HG03520 (cell line): ENCODE results near the gene PRDM10.

ENCODE experiments used
- ATAC-seq: cut with Tn5 transposase; IDR thresholded peaks from one replicate; pipeline ENCODE4 v1.9.1; 2021; ENCODE audit warnings: mild to moderate bottlenecking, moderate library complexity; ENCODE audit not compliant: unreplicated experiment

The PRDM10 gene

DNA sequence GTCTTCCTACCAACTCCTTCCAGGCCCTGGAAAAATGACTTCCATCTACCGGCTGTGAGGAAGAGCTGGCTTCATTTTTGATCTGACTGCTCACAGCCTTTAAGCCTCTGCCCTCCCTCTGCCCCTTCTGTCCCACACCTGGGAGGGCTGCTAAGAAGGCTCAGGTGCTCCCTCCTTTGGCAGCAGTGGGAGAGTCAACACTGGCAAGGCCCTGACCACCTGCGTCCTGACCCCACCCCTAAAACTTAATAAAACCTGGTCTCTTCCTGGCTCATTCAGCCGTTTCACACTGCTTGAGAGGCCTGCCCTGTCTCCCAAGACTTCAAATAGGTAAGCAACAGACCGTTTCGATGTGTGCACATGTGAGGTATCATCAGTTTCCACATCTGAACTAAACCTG is 55.2 kb downstream of the PRDM10 start:
- no peak for ATAC-seq

DNA sequence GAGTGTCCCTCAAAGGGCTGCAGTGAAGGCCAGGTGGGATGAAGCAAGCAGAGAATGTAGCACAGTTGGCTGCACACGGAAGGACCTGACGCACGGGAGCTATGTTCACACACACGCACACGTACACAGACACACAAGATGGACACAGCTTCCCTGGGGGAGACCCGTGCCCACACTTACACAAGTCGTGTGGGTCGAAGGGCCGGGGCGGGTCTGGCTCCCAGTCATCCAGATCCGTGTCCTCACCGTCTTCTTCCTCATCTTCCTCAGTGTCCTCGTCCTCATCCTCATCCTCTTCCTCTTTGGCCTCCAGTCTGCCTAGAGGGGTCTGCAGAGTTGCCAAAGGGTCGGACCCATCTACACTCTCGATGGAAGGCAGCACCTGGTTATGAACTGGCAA is 55.7 kb downstream of the PRDM10 start:
- no peak for ATAC-seq

DNA sequence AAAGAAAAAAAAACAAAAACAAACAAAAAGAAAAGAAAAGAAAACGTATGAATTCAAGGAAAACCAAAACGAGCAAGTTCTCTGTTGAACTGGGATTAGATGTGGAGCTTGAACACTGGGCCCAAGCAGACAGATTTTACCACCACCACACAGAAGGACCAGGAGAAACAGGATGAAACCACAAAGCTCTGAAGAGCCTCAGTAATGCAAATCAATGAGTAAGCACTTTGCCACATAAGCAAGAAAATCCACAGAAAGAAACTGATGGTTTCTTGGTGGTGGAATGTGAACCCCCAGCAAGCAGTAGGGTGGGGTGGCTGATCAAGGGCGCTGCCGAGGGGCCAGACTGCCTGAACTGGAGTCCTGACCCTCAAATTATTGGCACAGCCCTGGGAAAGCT is 56.4 kb downstream of the PRDM10 start:
- ATAC-seq, result no peak

DNA sequence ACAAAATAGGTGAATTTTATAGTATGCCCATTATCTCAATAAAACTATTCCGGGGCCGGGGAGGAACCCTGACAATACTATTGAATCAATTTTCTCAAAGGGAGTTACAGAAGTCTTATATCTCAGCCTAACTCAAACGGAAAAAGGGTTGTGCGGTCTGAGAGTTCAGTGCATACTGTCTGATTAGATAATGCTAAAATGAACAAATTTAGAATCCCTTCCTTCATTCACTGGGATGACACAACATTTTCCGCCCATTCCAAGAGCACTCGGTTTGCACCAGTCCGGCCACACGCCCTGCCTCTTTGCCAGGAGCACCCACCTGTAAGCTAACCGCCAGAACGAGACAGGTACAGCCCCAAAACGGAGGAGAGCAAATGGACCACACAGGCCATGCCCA is 57.3 kb downstream of the PRDM10 start:
- ATAC-seq, result no peak

DNA sequence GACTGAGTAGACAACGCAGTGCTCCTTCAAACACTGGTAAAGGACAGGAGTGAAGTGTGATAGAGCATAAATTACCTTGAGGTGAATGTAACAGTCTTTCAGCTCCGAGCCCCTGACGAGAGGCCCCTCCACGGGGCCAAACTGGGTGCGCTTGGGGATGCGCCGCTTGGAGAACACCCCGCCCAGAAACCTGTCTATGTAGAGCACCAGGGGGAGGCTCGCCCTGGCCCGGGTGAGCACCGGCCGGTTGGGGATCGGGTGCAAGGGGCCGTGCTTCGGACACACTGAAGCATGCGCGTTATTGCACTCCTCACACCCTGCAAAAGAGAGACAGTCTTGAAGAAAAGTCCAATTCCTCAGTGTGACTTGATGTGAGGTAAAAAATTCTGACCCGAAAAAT is 57.9 kb downstream of the PRDM10 start:
- ATAC-seq, result no peak

DNA sequence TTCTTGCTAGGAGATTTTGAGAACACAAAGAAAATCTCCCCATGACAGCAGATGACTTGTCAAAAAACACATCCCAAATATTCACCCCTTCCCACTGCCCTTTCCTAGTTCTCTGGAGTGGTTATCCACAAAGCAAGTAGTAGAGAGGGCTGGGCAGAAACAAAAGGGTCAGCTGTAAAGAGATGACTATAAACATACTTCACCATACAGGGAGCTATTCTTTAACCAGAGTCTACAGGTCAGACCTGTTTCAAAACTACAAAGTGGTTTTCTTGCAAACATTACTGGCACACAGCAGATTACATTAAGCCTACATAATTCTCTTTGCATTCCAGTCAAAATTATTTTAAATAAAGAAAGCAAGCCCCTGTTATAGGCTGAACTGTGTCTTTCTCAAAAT is 59.6 kb downstream of the PRDM10 start:
- ATAC-seq, result no peak

DNA sequence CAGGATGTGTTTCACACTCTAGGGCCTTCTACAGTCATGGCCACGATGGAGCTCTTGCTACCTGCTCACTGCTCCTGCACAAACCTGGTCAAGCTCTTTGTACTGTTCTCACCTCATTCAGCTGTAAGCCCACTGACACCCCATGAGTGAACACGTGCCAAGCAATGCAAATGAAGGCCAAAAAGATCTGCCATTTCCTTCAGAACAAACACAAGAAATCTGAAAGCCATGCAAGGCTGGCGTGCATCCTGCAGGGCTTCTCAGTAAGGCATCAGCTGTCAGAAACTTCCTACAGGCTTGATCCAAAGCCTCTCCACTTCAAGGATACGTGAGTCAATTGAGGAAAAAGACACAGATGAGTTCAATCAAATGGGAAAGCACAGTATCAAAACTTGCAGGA is 63.1 kb downstream of the PRDM10 start:
- no peak for ATAC-seq

DNA sequence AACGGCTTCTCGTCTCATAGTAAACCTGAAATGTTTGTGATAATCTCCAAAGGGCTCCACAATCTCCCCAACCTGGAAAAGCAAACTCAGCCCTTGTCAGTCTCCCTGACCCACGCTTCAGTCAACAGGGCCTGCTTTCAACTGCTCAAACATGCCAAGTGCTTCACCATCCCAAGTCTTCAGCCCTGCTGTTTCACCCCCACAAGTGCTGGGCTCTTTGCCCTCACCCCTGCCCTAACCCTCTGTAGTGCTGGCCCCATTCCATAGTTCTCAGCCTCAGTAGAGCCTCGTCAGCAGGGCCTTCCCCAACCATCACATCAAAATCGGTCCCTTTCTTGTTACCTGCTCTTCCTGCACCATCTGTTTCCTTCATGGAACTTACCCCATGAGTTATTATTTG is 63.9 kb downstream of the PRDM10 start:
- ATAC-seq, result no peak

DNA sequence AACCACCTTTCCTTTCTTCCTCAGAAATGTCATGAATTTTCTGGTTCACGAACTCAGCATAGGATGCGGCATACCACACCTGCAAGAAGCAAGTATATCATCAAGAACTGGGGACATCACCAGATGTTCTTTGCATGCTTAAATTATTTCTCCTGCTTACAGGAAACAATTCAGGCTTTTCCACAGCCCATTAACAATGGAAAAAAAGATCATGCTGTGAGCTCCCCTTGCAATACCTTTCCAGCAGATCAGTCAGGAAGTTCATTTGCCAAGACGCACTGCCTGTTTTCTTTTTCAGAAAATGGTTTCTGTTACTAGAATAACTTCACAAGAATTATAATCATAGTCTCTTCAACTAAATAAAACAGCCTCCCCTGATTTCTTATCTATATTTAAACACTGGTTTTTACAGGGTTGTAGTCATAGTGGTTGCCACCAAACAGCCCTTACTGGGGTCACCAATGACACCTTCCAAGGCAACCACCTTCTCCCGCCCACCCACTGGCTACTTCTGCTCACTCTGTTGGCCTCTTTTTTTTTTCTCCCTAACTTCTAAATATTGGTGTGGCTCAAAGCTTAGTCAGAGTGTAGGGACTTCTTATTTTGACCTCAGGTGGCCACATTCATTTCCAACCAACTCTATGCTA is 64.9 kb downstream of the PRDM10 start:
- ATAC-seq, result no peak

DNA sequence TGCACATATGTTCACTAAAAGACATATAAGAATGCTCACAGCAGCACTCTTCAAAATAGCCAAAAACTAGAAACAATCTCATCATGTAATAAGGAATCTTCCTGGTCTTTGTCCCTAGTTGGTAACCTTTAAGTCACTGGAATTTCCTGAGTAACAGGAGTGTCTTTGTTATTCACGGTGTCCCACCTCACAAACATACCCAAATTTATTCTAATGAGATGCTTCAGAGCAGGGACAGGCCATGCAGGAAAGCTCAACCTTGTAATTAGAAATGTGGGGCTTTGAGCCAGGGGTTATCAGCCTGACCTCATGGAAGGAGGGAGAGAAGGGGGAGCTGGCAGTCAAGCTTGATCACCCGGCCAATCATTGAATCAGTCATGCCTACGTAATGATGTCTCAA is 66.9 kb downstream of the PRDM10 start:
- ATAC-seq, result no peak

DNA sequence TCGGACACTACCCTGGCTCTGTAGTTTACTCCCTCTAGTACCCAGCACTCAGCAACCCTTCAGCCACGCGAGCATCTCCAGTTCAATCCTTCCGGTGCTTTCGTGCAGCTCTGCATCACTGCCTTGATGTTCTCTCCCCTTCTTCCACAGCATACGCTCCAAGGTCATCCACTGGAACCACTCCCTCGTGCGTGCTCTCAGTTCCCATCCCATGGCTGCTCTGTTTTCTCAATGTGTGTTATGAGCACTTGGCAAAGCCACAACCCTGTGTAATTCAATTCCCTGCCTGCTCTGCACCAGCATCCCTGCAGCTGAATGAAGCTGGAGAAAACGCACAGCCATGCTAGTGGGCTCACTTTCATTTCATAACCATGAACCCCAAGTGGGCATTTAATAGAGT is 68.7 kb downstream of the PRDM10 start:
- ATAC-seq, result no peak

DNA sequence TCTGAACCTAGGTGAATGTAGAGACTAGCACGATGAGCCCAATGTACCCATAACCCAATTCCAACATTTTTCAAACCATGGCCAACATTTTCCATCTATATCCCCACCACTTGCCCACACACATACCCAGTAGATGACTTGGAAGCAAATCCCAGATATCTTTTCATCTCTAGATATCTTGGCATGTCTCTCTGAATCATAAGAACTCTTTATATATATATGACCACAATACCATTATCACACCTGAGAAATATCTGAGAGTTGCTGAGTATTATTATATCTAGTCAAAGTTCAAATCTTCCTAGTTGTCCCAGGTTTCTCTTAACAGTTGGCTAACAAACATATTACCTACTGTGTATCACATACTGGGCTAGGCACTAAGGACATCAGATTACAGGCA is 69.4 kb downstream of the PRDM10 start:
- ATAC-seq, result no peak

DNA sequence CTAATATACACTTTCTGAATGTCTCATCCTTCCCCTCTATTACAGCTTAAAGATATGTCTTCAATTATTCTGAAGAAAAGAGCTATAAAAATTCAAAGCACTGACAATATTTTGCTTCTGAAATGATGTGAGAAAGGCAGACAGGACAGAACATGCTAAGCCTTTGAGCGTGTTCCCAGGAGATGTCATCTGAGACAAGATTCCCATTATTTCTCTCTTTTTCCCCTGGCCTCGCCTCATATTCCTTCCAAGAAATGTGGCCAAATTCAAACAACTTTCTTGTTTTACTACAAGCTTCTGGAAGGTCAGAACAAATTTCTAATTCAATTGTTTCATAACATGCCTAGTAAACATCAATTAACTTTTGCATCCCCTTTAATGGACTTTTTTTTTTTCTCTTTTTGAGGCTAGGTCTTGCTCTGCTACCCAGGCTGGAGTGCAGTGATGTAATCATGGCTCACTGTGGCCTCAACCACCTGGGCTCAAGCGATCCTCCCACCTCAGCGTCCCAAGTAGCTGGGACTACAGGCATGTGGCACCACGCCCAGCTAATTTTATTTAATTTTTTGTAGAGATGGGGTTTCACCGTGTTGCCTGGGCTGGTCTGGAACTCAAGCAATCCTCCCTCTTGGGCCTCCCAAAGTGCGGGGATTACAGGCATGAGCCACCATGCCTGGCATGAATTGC is 70.1 kb downstream of the PRDM10 start:
- no peak for ATAC-seq

DNA sequence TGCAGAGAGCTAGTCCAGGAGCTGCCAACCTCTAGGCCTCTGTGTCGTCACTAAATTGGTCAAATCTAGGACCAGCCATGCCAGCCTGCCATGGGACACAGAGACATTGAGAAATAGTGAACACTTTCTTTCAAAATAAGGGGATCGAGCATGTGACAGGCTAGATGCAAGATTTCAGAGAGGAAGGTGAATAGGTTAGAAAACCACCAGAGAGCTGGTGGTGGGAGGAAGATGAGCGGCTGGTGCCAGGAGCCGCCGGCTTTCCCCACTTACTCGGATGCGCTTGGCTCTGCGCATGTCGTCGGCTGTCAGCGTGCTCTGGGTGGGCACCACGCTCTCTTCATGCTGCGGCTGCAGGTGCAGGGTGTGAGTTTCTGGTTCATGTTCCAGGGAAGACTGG is 71.9 kb downstream of the PRDM10 start:
- no peak for ATAC-seq

DNA sequence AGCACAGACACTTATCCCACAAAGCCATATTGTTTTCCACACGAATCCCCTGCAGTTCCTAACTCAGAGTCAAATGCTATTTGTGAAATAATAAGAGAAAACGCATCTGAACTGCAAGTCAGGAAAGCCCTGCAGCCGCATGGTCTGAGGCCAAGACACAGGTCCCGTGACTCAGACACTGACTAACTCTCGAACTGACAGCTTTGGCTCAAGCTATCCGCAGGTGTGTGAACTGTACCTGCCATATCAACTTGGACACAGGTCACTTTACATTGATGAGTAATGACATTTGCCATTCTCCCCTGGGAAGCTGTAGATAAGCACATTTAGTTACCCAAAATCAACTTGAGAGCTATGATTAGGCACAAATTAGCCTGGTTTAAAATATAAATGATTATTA is 72.3 kb downstream of the PRDM10 start:
- ATAC-seq, result no peak

DNA sequence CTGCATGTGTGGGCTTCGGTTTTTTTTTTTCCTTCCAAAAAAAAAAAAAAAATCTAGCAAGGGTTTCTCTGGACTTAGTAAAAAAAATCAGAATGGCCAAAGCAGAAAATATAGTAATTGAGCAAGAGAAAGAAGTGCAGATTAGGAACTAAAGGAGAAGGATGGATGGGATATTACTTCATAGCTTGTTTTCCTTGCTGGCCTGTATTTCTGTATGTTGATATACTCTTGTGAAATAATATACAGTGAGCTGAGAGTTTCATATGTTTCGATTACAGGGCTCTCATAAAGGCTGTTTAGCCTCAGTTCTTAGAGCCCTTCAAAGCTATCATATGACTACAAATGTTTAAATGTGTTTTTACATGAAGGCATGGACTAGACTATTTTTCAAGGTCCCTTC is 72.9 kb downstream of the PRDM10 start:
- no peak for ATAC-seq

DNA sequence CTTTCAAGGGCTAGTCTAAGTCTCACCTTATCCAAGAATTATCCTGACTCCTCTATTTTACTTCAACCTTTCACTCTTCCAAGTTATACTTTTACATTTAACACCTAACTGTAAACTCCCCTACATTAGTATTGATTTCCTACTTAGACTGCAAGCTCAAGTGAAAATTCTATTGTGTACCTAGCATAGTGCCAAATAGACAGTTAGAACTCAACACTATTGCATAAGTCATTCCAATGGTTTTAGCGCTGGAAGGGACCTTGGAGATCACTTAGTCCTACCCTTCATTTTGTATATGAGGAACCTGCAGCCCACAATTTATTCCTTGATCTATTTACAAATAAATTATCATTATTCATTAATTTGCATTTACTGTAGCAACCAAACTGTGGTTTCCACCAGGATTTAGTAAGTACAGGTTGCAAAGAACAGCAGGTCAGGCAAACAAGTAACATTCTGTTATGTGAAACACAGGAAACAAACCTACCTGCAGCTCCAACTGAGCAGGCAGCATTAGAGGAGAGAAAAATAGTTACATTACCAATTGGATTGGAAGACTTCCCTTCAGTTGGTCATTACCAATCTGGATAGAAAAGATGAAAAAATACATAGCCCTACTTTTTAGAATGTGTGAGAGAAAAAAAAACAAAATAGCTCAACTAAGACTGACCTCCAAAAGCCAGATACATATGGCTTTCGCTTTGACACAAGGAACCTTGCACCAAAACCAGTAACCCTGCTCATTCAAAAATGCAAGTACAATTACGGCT is 73.5 kb downstream of the PRDM10 start:
- ATAC-seq, result no peak

DNA sequence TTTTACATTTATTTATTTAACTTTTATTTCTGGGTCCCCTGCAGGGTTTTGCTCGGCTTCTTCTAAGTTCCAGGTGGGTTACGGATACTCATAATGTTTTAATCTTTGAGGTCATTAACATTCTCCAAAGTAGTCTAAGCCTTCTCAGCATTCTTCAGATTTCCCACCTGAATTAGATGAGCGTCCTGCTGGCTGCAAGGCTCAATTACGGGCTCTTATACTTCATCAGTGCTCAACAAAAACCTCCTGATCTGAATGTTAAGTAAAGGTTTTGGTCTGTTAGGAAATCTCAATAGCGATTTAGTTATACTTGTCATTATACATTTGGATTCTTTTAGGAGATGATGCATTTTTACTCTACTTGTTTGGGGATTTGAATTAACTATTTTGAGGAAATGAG is 80.0 kb downstream of the PRDM10 start:
- ATAC-seq, result no peak

DNA sequence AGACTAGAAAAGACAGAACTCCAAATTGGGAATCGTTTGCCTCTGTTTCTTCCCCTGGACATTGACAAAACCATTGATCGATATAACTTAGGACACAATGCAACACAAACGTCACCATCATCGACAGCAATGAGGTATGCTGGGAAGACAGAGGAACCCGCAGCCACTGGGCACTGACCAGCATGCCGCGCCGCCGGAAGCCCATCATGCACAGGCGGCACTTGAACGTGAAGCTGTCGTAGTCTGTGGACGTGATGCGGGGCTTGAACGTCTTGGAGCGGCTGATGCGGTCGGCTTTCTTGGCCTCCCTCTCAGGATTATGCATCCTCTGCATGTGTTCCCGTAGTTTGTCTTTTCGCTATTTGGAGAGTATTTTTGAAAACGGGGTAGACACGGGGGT is 84.3 kb downstream of the PRDM10 start:
- no peak for ATAC-seq

DNA sequence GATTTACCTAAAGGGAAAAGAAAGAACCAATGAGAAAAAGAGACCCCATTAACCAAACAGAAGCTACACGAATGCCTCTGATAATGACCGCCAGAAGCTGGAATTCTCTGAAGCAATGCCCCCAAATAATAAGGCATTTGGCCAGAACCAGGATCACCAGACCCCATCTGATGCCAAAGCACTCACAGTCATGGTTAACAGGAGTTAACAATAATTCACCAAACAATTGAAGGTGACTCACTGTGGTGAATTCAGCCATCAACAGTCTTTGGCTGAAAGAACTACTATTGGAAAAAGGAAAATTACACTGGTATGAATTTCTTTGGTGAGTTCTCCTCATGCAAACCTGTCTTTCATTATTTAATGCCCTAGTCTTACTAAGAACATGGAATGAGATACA is 85.4 kb downstream of the PRDM10 start:
- ATAC-seq, result no peak

DNA sequence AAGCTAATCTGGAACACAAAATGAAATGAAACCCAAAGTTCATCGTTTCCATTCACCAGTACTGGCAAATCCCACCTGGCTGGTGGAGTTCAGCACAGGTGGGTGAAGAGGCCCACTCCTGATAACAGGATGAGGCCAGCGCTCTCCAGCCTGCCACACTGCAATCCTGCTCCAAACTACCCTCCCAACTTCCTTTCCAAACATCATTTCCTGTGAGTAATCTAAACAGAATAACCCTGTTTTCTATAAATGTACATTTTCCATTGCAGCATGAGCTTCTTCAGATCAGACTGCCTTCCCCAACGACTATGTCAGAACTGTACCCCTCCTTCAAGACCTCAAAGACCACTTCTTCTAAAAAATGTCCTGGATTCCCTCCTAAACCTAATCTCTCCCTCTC is 91.3 kb downstream of the PRDM10 start:
- ATAC-seq, result no peak

DNA sequence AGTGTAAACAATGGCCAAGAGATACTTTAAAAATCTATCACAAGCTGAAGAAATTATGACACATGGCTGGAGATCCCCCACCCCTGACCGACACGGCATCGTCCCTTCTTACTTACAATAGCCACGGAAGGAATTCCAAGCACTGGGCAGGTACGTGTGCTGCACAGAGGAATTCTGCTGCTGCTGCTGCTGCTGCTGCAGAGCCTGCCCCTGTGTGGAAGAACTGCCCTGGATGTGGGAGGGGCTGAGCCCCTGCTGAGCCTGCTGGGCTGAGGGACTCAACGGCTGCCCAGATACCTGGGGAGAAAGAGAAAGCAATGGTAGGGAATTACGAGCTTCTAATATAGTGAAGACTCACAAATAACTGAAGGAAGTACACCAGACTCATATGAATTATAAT is 92.3 kb downstream of the PRDM10 start:
- ATAC-seq, result no peak
